GM12878 (cell line): ENCODE results near the gene FGF14. TPM values are rescaled to one million over a fixed set of nuclear protein-coding genes. Genes with fewer than 3 reads are reported as not detected.

Source experiments
- ATAC-seq: fragments of 200-7000 bp; cut with Tn5 transposase; 3 replicates; pipeline ENCODE4 v1.9.1; 2020; ENCODE audit warnings: mild to moderate bottlenecking, moderate library complexity
- BruUV-seq: library from RNA; stranded (reverse); fragments of 400-500 nt; replicated peaks from 2 replicates; lab custom pipeline; 2021; lab: Mats Ljungman, UMichigan
- CTCF ChIA-PET: fragments of 300-600 bp; sonication (Branson Sonifier 250); formaldehyde crosslinking; extraction: SDS; loops from one replicate; lab custom pipeline; 2021; ENCODE audit warnings: inconsistent platforms; lab: Yijun Ruan, JAX
- POLR2A ChIA-PET: fragments of 350-600 bp; formaldehyde crosslinking; extraction: SDS; loops from one replicate; lab custom pipeline; 2021; ENCODE audit warnings: inconsistent platforms; lab: Charles Lee
- RAD21 ChIA-PET: fragments of 300-600 bp; sonication (Branson Sonifier 250); formaldehyde crosslinking; loops from one replicate; lab custom pipeline; 2023; ENCODE audit warnings: antibody characterized with exemption; ENCODE audit not compliant: unreplicated experiment; lab: Charles Lee
- SMC1A ChIA-PET: fragments of 300-600 bp; sonication (Branson Sonifier 250); formaldehyde crosslinking; loops from one replicate; lab custom pipeline; 2023; ENCODE audit not compliant: unreplicated experiment, uncharacterized antibody; lab: Charles Lee
- DNase-seq: peaks from one replicate; pipeline ENCODE4 v3.0.0-alpha.2; 2011; ENCODE audit warnings: low read depth, low spot score
- FAIRE-seq: peaks from 3 replicates; lab custom pipeline; 2011; peaks lifted over from hg19 to GRCh38; lab: Jason Lieb, UNC
- H2AFZ ChIP-seq: 2 replicates; pipeline ENCODE4 v1.6.0; 2011; ENCODE audit warnings: low read depth, low read length, control low read depth; ENCODE audit not compliant: control insufficient read depth
- H3K27ac ChIP-seq: 2 replicates; pipeline ENCODE4 v1.5.1; 2011; ENCODE audit warnings: control low read depth; ENCODE audit not compliant: control insufficient read depth, insufficient read depth
- H3K27me3 ChIP-seq, 2 experiments: replicated peaks in 1 of 2; 2 replicates each; pipeline versions ENCODE4 v1.6.0 to v1.6.1; 2011; ENCODE audit warnings: low read length in 1 of 2; ENCODE audit not compliant: control insufficient read depth in 2 of 2, insufficient read depth in 2 of 2
- H3K36me3 ChIP-seq, 2 experiments: 2 replicates each; pipeline ENCODE4 v1.5.1; 2011; ENCODE audit warnings: low read length in 1 of 2; ENCODE audit not compliant: control insufficient read depth in 2 of 2, insufficient read depth in 2 of 2
- H3K4me1 ChIP-seq: 2 replicates; pipeline ENCODE4 v1.6.1; 2011; ENCODE audit warnings: mild to moderate bottlenecking, low read length, moderate library complexity, mixed read lengths; ENCODE audit not compliant: control insufficient read depth, insufficient read depth
- H3K4me2 ChIP-seq: 2 replicates; pipeline ENCODE4 v1.6.0; 2011; ENCODE audit warnings: control low read depth; ENCODE audit not compliant: control insufficient read depth, insufficient read depth
- H3K4me3 ChIP-seq: fragments of 200-600 bp; sonication (generic); 2 replicates; pipeline ENCODE4 v1.5.1; 2016
- H3K79me2 ChIP-seq: 2 replicates; pipeline ENCODE4 v1.6.0; 2011; ENCODE audit warnings: low read length; ENCODE audit not compliant: control insufficient read depth, insufficient read depth
- H3K9ac ChIP-seq: 2 replicates; pipeline ENCODE4 v1.8.0; 2011; ENCODE audit warnings: low read length, control low read depth, mixed read lengths; ENCODE audit not compliant: control insufficient read depth, insufficient read depth
- H3K9me3 ChIP-seq: replicated peaks from 3 replicates; pipeline ENCODE4 v1.5.1; 2011; ENCODE audit warnings: mild to moderate bottlenecking, low read length; ENCODE audit not compliant: control insufficient read depth, insufficient read depth
- H4K20me1 ChIP-seq: 2 replicates; pipeline ENCODE4 v1.6.0; 2011; ENCODE audit not compliant: control insufficient read depth, insufficient read depth
- EP300 ChIP-seq, 2 experiments: fragments of 150-350 bp in 1 of 2; IDR thresholded peaks; 2 replicates each; pipeline ENCODE4 v1.6.1; 2011 to 2012; ENCODE audit warnings: low read depth in 2 of 2, low read length in 2 of 2, borderline replicate concordance in 1 of 2, improper control_type of control experiment in 1 of 2, inconsistent platforms in 1 of 2; ENCODE audit not compliant: control insufficient read depth in 1 of 2
- ETV6 ChIP-seq, 2 experiments: fragments of 450-650 bp in 1 of 2; IDR thresholded peaks in 1 of 2; conservative IDR thresholded peaks in 1 of 2; 2 replicates each; pipeline ENCODE4 v1.6.1; 2014; ENCODE audit warnings: antibody characterized with exemption in 1 of 2, borderline replicate concordance in 1 of 2, low read depth in 1 of 2, mild to moderate bottlenecking in 1 of 2, moderate library complexity in 1 of 2
- FOXK2 ChIP-seq: fragments of 450-650 bp; IDR thresholded peaks from 2 replicates; pipeline ENCODE4 v1.6.1; 2017; ENCODE audit warnings: mild to moderate bottlenecking, moderate library complexity
- MTA3 ChIP-seq: IDR thresholded peaks from 2 replicates; pipeline ENCODE4 v1.6.1; 2012; ENCODE audit warnings: low read length, inconsistent platforms, borderline replicate concordance
- SMC3 ChIP-seq: IDR thresholded peaks from 2 replicates; pipeline ENCODE4 v1.6.1; 2011; ENCODE audit warnings: low read length, improper control_type of control experiment, borderline replicate concordance
- WGBS: methylation state at CpG from one replicate; pipeline ENCODE4 v1.1.6; 2016; ENCODE audit warnings: low lambda C conversion rate; ENCODE audit not compliant: insufficient replicate concordance, insufficient coverage; ENCODE audit errors: missing lambda C conversion rate; 5-methylcytosine and 5-hydroxymethylcytosine counted together
- in situ Hi-C: fragments of 300-500 bp; cut with MboI; formaldehyde crosslinking; loops from 9 replicates; pipeline ENCODE4 v1.14.3; 2018; ENCODE audit warnings: mixed read lengths
- intact Hi-C: fragments of 100-400 bp; cut with micrococcal nuclease; formaldehyde crosslinking; loops from one replicate; pipeline ENCODE4 v1.14.2; 2022; ENCODE audit not compliant: unreplicated experiment
- polyA plus RNA-seq, 11 experiments: library from polyadenylated mRNA; depleted of rRNA in 4 of 11; unstranded in 6 of 11; stranded (reverse) in 5 of 11; fragments of >200 nt; fragmentation: Nextera tagmentation in 4 of 11; fragmentation: Illumina TruSeq in 1 of 11; extraction: Ambion mirVana in 4 of 11; extraction: Trizol in 1 of 11; gene quantifications; 1 replicate in 1 of 11; 2 replicates in 10 of 11; pipeline versions ENCODE4 v1.2.1 to v1.2.3, GENCODE V29; 2011 to 2016; ENCODE audit warnings: inconsistent platforms in 2 of 11, missing spikeins in 2 of 11, low read depth in 1 of 11
- total RNA-seq, 4 experiments: library from RNA; depleted of rRNA in 3 of 4; stranded (reverse); fragments of >200 nt in 3 of 4; fragmentation: Illumina TruSeq in 1 of 4; extraction: Trizol in 1 of 4; gene quantifications; 2 replicates each; pipeline versions ENCODE4 v1.2.1 to v1.2.3, GENCODE V29; 2013 to 2021
- TF ChIP-seq, protein P1 (sequence below): fragments of 450-650 bp; IDR thresholded peaks from 2 replicates; pipeline ENCODE4 v1.6.1; 2016; ENCODE audit warnings: mild to moderate bottlenecking
- TF ChIP-seq, protein P2 (sequence below): fragments of 450-650 bp; IDR thresholded peaks from 2 replicates; pipeline ENCODE4 v1.6.1; 2017; ENCODE audit warnings: mild to moderate bottlenecking

The FGF14 gene
- total and polyA plus RNA-seq, 10 of the 15 experiments (the other 5 are each of a cell fraction or from before 2014, with no cell fraction given) = under 0.01 to 0.44 (median 0.04) TPM

DNA sequence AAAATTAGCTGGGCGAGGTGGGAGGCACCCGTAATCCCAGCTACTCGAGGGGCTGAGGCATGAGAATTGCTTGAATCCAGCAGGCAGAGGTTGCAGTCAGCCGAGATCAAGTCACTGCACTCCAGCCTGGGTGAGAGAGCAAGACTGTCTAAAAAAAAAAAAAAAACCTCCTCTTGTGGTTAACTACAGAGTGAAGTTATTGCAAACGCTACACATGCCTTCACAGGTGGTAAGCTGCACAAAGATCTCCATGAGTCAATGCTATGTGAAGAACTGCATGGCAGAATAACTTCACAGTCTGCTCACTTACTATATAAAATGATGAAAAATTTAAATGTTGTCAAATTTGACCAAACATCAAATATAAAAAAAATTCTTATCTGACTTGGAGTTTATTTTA lies 436.8 kb downstream of the FGF14 start (continued):
- TF ChIP-seq, protein P1, sequence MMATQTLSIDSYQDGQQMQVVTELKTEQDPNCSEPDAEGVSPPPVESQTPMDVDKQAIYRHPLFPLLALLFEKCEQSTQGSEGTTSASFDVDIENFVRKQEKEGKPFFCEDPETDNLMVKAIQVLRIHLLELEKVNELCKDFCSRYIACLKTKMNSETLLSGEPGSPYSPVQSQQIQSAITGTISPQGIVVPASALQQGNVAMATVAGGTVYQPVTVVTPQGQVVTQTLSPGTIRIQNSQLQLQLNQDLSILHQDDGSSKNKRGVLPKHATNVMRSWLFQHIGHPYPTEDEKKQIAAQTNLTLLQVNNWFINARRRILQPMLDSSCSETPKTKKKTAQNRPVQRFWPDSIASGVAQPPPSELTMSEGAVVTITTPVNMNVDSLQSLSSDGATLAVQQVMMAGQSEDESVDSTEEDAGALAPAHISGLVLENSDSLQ = no peak
- TF ChIP-seq, all 136 proteins: peak for 0

DNA sequence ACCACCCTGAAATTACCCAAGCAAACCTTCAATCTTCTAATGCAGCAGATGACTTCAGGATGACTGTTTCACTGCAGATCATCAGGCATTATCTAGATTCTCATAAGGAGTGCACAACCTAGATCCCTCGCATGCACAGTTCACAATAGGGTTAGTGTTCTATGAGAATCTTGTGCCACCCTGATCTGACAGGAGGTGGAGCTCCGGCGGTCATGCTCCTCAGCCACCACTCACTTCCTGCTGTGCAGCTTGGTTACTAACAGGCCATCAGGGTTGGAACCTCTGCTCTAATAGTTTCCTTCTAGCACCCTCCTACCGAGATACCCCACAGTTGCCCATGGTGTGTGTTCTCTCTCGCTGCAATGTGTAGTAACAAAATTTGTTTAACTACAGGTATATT lies 442.8 kb downstream of the FGF14 start:
- no peaks in the 10 kb centered on the region for H3K79me2 ChIP-seq
- no TSS peak for BruUV-seq
- no peaks in the 10 kb centered on the region for H4K20me1 ChIP-seq
- FAIRE-seq (no peak), ATAC-seq (peak; percentile 58), DNase-seq (no peak)
- H3K4me1 ChIP-seq = no peaks in the 10 kb centered on the region
- H2AFZ ChIP-seq = no peak overlapping the region
- no peak overlapping the region for H3K4me2 ChIP-seq
- POLR2A ChIA-PET = no interaction called here
- 10% methylated on average over 5 of the region's 5 CpGs for WGBS
- CTCF ChIA-PET = interaction anchor here (1.4 to 1.9 kb wide), 2 partner anchors 9 to 498 kb away, joined by 4 to 5 read pairs; no protein-coding TSS in a partner anchor
- intact Hi-C loops = no loop called here
- no peaks in the 10 kb centered on the region for H3K27me3 ChIP-seq
- no peak for TF ChIP-seq MTA3
- no peak for TF ChIP-seq SMC3
- TF ChIP-seq FOXK2 = no peak
- TF ChIP-seq, protein P2, sequence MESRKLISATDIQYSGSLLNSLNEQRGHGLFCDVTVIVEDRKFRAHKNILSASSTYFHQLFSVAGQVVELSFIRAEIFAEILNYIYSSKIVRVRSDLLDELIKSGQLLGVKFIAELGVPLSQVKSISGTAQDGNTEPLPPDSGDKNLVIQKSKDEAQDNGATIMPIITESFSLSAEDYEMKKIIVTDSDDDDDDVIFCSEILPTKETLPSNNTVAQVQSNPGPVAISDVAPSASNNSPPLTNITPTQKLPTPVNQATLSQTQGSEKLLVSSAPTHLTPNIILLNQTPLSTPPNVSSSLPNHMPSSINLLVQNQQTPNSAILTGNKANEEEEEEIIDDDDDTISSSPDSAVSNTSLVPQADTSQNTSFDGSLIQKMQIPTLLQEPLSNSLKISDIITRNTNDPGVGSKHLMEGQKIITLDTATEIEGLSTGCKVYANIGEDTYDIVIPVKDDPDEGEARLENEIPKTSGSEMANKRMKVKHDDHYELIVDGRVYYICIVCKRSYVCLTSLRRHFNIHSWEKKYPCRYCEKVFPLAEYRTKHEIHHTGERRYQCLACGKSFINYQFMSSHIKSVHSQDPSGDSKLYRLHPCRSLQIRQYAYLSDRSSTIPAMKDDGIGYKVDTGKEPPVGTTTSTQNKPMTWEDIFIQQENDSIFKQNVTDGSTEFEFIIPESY = no peak
- no peak for TF ChIP-seq EP300 (IDR thresholded peaks at IDR 0.05; ENCODE audit: borderline replicate concordance in 1 of 2, control insufficient read depth in 1 of 2, low read depth in 2 of 2, low read length in 2 of 2)
- no peak for TF ChIP-seq ETV6 (conservative IDR thresholded peaks at IDR 0.05 in 1 of 2, IDR thresholded peaks at IDR 0.05 in 1 of 2; ENCODE audit: borderline replicate concordance in 1 of 2, low read depth in 1 of 2)
- TF ChIP-seq, all 136 proteins: peak for 0
- no peak overlapping the region for H3K27ac ChIP-seq
- H3K9ac ChIP-seq = no peak overlapping the region
- no peaks in the 10 kb centered on the region for H3K36me3 ChIP-seq
- in situ Hi-C loops = no loop called here
- no peaks in the 10 kb centered on the region for H3K9me3 ChIP-seq
- RAD21 ChIA-PET = no interaction called here
- no peak overlapping the region for H3K4me3 ChIP-seq
- SMC1A ChIA-PET = no interaction called here
